ENCODE data around the gene CAMKMT.

GRCh38 chr2:44722026-44722625, 360.4 kb downstream of the CAMKMT start:
- no peak for TF ChIP-seq CTCF (IDR thresholded peaks at IDR 0.05)
- TF ChIP-seq POLR2AphosphoS5 (IDR thresholded peaks at IDR 0.05), result no peak
- no peak for TF ChIP-seq POLR2A (IDR thresholded peaks at IDR 0.05)
